Ovary (tissue), 10 donors: ENCODE data around the gene SIGLEC1. TPM values are rescaled to one million over a fixed set of nuclear protein-coding genes. Genes with fewer than 3 reads are reported as not detected.

Experiments used
- DNase-seq, 5 donors: peaks; one replicate each; pipeline ENCODE4 v3.0.0-alpha.2; 2019 to 2020
- H3K27ac ChIP-seq, 2 donors: fragments of 200-600 bp; one replicate each; pipeline versions ENCODE4 v1.5.1 to v1.8.0; 2019 to 2022
- H3K27me3 ChIP-seq: fragments of 200-600 bp; one replicate; pipeline ENCODE4 v1.8.0; 2022
- H3K36me3 ChIP-seq: fragments of 200-600 bp; sonication (generic); one replicate; pipeline ENCODE4 v1.5.1; 2019
- H3K4me1 ChIP-seq: one replicate; pipeline ENCODE4 v1.8.1; 2013; ENCODE audit warnings: mild to moderate bottlenecking, moderate library complexity; ENCODE audit not compliant: insufficient read depth
- H3K4me3 ChIP-seq: fragments of 200-600 bp; sonication (generic); one replicate; pipeline ENCODE4 v1.5.1; 2017
- H3K9me3 ChIP-seq, 2 donors: fragments of 200-600 bp in 1 of 2; sonication (generic) in 1 of 2; one replicate each; pipeline versions ENCODE4 v1.5.1 to v1.8.1; 2013 to 2019; ENCODE audit warnings: mild to moderate bottlenecking in 1 of 2, moderate library complexity in 1 of 2
- EP300 ChIP-seq: sonication (generic); formaldehyde crosslinking; IDR thresholded peaks from one replicate; pipeline ENCODE4 v1.6.1; 2017; ENCODE audit warnings: antibody characterized with exemption
- POLR2A ChIP-seq: fragments of 450-650 bp; IDR thresholded peaks from one replicate; pipeline ENCODE4 v1.6.1; 2017; ENCODE audit warnings: antibody characterized with exemption, mild to moderate bottlenecking, moderate library complexity
- whole genome bisulfite sequencing, 3 donors: extraction: QIAGEN DNeasy Blood & Tissue Kit in 1 of 3; methylation state at CpG; one replicate each; pipeline versions ENCODE4 v1.1.5 to v1.1.7; 2013 to 2017; 5-methylcytosine and 5-hydroxymethylcytosine counted together
- intact Hi-C, 4 donors: fragments of 100-400 bp; cut with DNase I; formaldehyde crosslinking; loops; one replicate each; pipeline versions ENCODE4 v1.11.0 to v1.15.1; 2022 to 2023
- long read RNA-seq, 3 donors: library from polyadenylated mRNA in 2 of 3; unstranded in 2 of 3; transcript quantifications; one replicate each; pipeline ENCODE4 v2.0.0 and lab custom pipeline, GENCODE V29; 2021 to 2026
- polyA plus RNA-seq, 2 donors: library from polyadenylated mRNA; stranded (reverse); fragments of 200-250 nt in 1 of 2; fragments of 350-450 nt in 1 of 2; fragmentation: Illumina TruSeq in 1 of 2; extraction: RNeasy Lipid Tissue Mini Kit (QIAGEN cat#74804) in 1 of 2; gene quantifications; one replicate each; pipeline ENCODE4 v1.2.3, GENCODE V29; 2013 to 2014
- total RNA-seq, 7 donors: library from RNA; depleted of rRNA in 2 of 7; stranded (reverse); fragments of >200 nt in 2 of 7; fragmentation: NEBNext Ultra II Directional in 3 of 7; extraction: Animal tissue kit (Norgen Biotek cat#: 25700) in 3 of 7; gene quantifications; one replicate each; pipeline versions ENCODE4 v1.1.0 to v1.2.4, GENCODE V29; 2016 to 2023
- TF ChIP-seq, protein P1 (sequence below), 3 donors: fragments of 450-650 bp in 2 of 3; fragments of 200-600 bp in 1 of 3; IDR thresholded peaks; one replicate each; pipeline versions ENCODE4 v1.5.1 to v1.8.0; 2016 to 2022; ENCODE audit warnings: antibody characterized with exemption in 3 of 3, mild to moderate bottlenecking in 1 of 3
- donor health status: DM: no; HTN: no; CAD: no; lungs with moderate emphysema.
- donor health status: DM: no; HTN: no; CAD: no.
- donor health status: Bipolar disorder and iron deficiency.
- donor health status: DM: yes; HTN: yes; CAD: no.
- donor health status: DM: no; HTN: no; CAD: no.
- donor health status: DM: yes; HTN: yes; CAD: no.

The SIGLEC1 gene
- 1 to 10 TPM in 5 of 7 donors, under 1 TPM in 2; 0.48 to 9.1 (median 1.7) TPM for total RNA-seq
- 10 to 100 TPM in 1 of 2 donors, 1 to 10 TPM in 1; 3.3 to 11.5 TPM for polyA plus RNA-seq
- long read RNA-seq, donor 1: 0 reads
- long read RNA-seq, donor 2: 0 reads
- long read RNA-seq, donor 3, partial matches to known transcripts: 6 of 7 reads
- long read RNA-seq, donor 3, other reads (novel, unspliced or antisense): 1 of 7 reads

- Histone ChIP-seq H3K27me3 (no peaks in the 10 kb centered on the region), H3K9me3 (no peaks in the 10 kb centered on the region), H3K27ac (no peak within 1 kb of the TSS), H3K4me1 (no peaks in the 10 kb centered on the region), H3K36me3 (no peaks in the 10 kb centered on the region), H3K4me3 (no peak within 1 kb of the TSS)
- whole genome bisulfite sequencing, 3 donors: 84 to 87% (median 86%) methylated on average over 15 of the region's 15 CpGs
- no peak for TF ChIP-seq POLR2A
- TF ChIP-seq, protein P1, sequence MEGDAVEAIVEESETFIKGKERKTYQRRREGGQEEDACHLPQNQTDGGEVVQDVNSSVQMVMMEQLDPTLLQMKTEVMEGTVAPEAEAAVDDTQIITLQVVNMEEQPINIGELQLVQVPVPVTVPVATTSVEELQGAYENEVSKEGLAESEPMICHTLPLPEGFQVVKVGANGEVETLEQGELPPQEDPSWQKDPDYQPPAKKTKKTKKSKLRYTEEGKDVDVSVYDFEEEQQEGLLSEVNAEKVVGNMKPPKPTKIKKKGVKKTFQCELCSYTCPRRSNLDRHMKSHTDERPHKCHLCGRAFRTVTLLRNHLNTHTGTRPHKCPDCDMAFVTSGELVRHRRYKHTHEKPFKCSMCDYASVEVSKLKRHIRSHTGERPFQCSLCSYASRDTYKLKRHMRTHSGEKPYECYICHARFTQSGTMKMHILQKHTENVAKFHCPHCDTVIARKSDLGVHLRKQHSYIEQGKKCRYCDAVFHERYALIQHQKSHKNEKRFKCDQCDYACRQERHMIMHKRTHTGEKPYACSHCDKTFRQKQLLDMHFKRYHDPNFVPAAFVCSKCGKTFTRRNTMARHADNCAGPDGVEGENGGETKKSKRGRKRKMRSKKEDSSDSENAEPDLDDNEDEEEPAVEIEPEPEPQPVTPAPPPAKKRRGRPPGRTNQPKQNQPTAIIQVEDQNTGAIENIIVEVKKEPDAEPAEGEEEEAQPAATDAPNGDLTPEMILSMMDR (IDR thresholded peaks at IDR 0.05): no peak
- TF ChIP-seq EP300: no peak
- peak in 1 of 5 donors; percentile 37 for DNase-seq
- intact Hi-C loops: loop anchor here in 1 of 4 donors (5.0 kb wide), 1 partner anchor 35 kb away; no protein-coding TSS in a partner anchor
These were observed at the start of gene SIGLEC1 for GRCh38 chr20:3712279-3712873. TSS of gene SIGLEC1 (minus strand) at chr20:3712600. CDS start at chr20:3707128, 5,472 bp downstream.

DNA sequence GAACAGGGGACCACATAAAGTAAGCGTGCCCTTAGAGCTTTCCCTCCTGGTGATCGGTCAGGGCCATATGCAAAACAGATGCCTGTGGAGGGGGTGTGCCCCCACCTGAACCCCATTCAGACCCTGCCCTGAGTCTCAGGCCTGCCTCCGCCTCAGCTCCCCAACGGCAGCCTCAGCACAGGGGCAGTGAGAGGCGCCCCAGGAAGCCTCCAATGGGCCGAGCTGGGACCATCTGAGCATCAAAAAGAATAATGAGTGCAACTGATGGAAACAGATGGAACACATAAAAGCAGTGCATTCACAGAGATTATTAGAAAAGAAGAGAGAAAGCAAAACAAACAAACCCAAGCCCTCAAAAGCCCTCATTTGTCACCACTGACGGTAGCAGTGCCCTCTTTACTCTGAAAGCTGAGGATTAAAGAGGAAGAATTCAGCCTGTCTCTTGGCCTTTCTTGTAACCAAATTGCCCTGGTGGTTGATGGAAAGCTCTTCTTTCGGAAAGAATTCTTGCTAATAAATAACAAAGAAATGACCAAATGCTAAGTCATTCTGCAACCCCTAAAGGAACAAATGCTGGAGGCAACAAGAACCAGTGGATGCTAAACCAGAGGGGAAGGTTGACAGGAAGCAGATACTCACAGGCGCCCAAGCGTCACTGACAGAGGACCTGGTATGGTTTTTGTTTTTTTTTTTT lies 48.4 kb upstream of the SIGLEC1 start:
- TF ChIP-seq POLR2A (no peak), EP300 (no peak)
- TF ChIP-seq, protein P1 (IDR thresholded peaks at IDR 0.05): no peak
- WGBS, 3 donors: 71 to 77% (median 75%) methylated on average over 10 of the region's 10 CpGs
- Histone ChIP-seq H3K4me3 (no peak overlapping the region), H3K4me1 (peaks cover 25% of the 10 kb centered on the region), H3K27ac (no peak overlapping the region), H3K36me3 (no peaks in the 10 kb centered on the region), H3K27me3 (no peaks in the 10 kb centered on the region), H3K9me3 (no peaks in the 10 kb centered on the region)
- no peak for DNase-seq
- intact Hi-C loops: loop anchor here in 1 of 4 donors (10.0 kb wide), 1 partner anchor 76 kb away; the partner anchor contains the start of gene ADAM33

GRCh38 chr20:3759884-3760283 lies 47.5 kb upstream of the SIGLEC1 start:
- no peak overlapping the region for H3K4me3 ChIP-seq
- WGBS, 3 donors: 71 to 85% (median 77%) methylated on average over 11 of the region's 11 CpGs
- peaks cover 23% of the 10 kb centered on the region for H3K4me1 ChIP-seq
- no peak overlapping the region for H3K27ac ChIP-seq
- no peaks in the 10 kb centered on the region for H3K27me3 ChIP-seq
- H3K9me3 ChIP-seq: no peaks in the 10 kb centered on the region
- intact Hi-C loops: loop anchor here in 1 of 4 donors (10.0 kb wide), 1 partner anchor 75 kb away; the partner anchor contains the start of gene ADAM33
- TF ChIP-seq, protein P1 (IDR thresholded peaks at IDR 0.05): no peak
- TF ChIP-seq POLR2A (no peak), EP300 (no peak)
- DNase-seq: no peak
- no peaks in the 10 kb centered on the region for H3K36me3 ChIP-seq

DNA sequence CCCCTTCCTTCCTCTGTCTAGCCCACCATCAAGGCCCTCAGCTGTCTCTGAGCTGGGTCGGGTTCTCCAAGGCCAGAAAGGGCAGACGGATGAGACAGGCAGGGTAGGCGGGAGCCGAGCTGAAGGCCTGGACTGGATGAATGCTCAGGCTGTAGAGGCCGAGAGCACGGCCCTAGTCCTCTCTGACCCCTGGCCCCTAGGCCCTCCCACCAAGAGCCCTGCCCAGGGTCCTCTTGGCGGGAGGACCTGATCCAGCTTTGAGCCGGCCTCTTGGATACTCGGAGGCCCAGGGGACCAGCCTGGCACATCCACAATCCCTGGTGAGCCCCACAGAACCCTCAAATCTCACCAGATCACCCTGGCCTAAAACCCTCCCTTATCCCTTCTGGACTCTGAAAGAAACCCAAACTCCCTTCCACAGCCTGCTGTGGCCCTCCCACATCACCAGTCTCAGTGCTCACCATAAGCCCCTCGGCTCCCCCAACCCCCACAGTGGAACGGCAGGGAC lies 47.0 kb upstream of the SIGLEC1 start:
- no peak for TF ChIP-seq POLR2A
- no peak for TF ChIP-seq EP300
- TF ChIP-seq, protein P1 (IDR thresholded peaks at IDR 0.05): no peak
- Histone ChIP-seq H3K4me3 (no peak overlapping the region), H3K9me3 (no peaks in the 10 kb centered on the region), H3K4me1 (peaks cover 21% of the 10 kb centered on the region), H3K27me3 (no peaks in the 10 kb centered on the region), H3K36me3 (no peaks in the 10 kb centered on the region), H3K27ac (no peak overlapping the region)
- no peak for DNase-seq
- 57 to 67% (median 59%) methylated on average over 11 of the region's 11 CpGs for WGBS, 3 donors
- intact Hi-C loops: no loop called here
